Mesothelial cell of epicardium (in vitro differentiated cells): ENCODE measurements around the gene CCDC93. TPM values are rescaled to one million over a fixed set of nuclear protein-coding genes. Genes with fewer than 3 reads are reported as not detected.

Experiments
- DNase-seq, 2 experiments: peaks; one replicate each; pipeline ENCODE4 v3.0.0; 2021; ENCODE audit warnings: low spot score in 2 of 2; ENCODE audit not compliant: unreplicated experiment in 2 of 2
- H3K27ac Mint-ChIP-seq: 2 replicates; pipeline ENCODE4 v1.8.0; 2021; ENCODE audit warnings: mixed read lengths
- H3K27me3 Mint-ChIP-seq: 2 replicates; pipeline ENCODE4 v1.8.0; 2021; ENCODE audit warnings: low read depth, mixed read lengths
- H3K36me3 Mint-ChIP-seq: 2 replicates; pipeline ENCODE4 v1.8.0; 2021; ENCODE audit warnings: mixed read lengths
- H3K4me1 Mint-ChIP-seq: 2 replicates; pipeline ENCODE4 v1.8.0; 2021; ENCODE audit warnings: mixed read lengths
- H3K4me3 Mint-ChIP-seq: 2 replicates; pipeline ENCODE4 v1.8.0; 2021; ENCODE audit warnings: mild to moderate bottlenecking, moderate library complexity, mixed read lengths
- H3K9me3 Mint-ChIP-seq: 2 replicates; pipeline ENCODE4 v1.8.0; 2021; ENCODE audit warnings: mixed read lengths
- CTCF ChIP-seq: fragments of 200-600 bp; sonication (generic); IDR thresholded peaks from one replicate; pipeline ENCODE4 v1.5.0; 2021; ENCODE audit warnings: antibody characterized with exemption; ENCODE audit not compliant: unreplicated experiment
- total RNA-seq: library from RNA; stranded (reverse); gene quantifications from 3 replicates; pipeline ENCODE4 v1.2.1, GENCODE V29; 2021

CCDC93 gene
- total RNA-seq, 1 donor from 2014 or later: 46.9 TPM

GRCh38 chr2:117987121-117987520 is 26.7 kb downstream of the CCDC93 start:
- H3K4me3 Mint-ChIP-seq: no peak overlapping the region
- TF ChIP-seq CTCF: no peak
- H3K9me3 Mint-ChIP-seq: peaks cover 5% of the 10 kb centered on the region
- no peak overlapping the region for H3K27ac Mint-ChIP-seq
- peaks cover 15% of the 10 kb centered on the region for H3K36me3 Mint-ChIP-seq
- H3K27me3 Mint-ChIP-seq: no peaks in the 10 kb centered on the region
- DNase-seq: no peak
- peaks cover 4% of the 10 kb centered on the region for H3K4me1 Mint-ChIP-seq

- peaks cover 4% of the 10 kb centered on the region for H3K4me1 Mint-ChIP-seq
- DNase-seq: no peak
- no peak for TF ChIP-seq CTCF
- peaks cover 3% of the 10 kb centered on the region for H3K9me3 Mint-ChIP-seq
- peaks cover 9% of the 10 kb centered on the region for H3K36me3 Mint-ChIP-seq
- H3K27me3 Mint-ChIP-seq: no peaks in the 10 kb centered on the region
- no peak overlapping the region for H3K4me3 Mint-ChIP-seq
- H3K27ac Mint-ChIP-seq: no peak overlapping the region
These were observed 28.8 kb downstream of the CCDC93 start for GRCh38 chr2:117985092-117985491.

GRCh38 chr2:117984208-117984607 is 29.7 kb downstream of the CCDC93 start:
- Mint-ChIP-seq H3K27ac (no peak overlapping the region), H3K36me3 (peaks cover 8% of the 10 kb centered on the region), H3K27me3 (no peaks in the 10 kb centered on the region), H3K4me1 (peaks cover 4% of the 10 kb centered on the region), H3K9me3 (no peaks in the 10 kb centered on the region), H3K4me3 (no peak overlapping the region)
- DNase-seq: no peak
- no peak for TF ChIP-seq CTCF

- TF ChIP-seq CTCF: no peak
- Mint-ChIP-seq H3K36me3 (peaks cover 8% of the 10 kb centered on the region), H3K27ac (no peak overlapping the region), H3K9me3 (no peaks in the 10 kb centered on the region), H3K4me1 (no peaks in the 10 kb centered on the region), H3K4me3 (no peak overlapping the region), H3K27me3 (no peaks in the 10 kb centered on the region)
- no peak for DNase-seq
These were observed 30.8 kb downstream of the CCDC93 start for GRCh38 chr2:117983040-117983439.

GRCh38 chr2:117982376-117983033 is 31.4 kb downstream of the CCDC93 start:
- no peak for DNase-seq

More at GRCh38 chr2:117982376-117983033, 31.4 kb downstream of the CCDC93 start:
- no peaks in the 10 kb centered on the region for H3K27me3 Mint-ChIP-seq
- H3K4me3 Mint-ChIP-seq: no peak overlapping the region
- no peaks in the 10 kb centered on the region for H3K9me3 Mint-ChIP-seq
- H3K27ac Mint-ChIP-seq: no peak overlapping the region
- no peaks in the 10 kb centered on the region for H3K4me1 Mint-ChIP-seq
- no peak for TF ChIP-seq CTCF
- H3K36me3 Mint-ChIP-seq: peaks cover 8% of the 10 kb centered on the region
